Measurements from ENCODE around the gene IL12RB1. TPM values are rescaled to one million over a fixed set of nuclear protein-coding genes. Genes with fewer than 3 reads are reported as not detected.
"Not testable (repeated sequence)": the region's sequence is repeated elsewhere in the genome, so short reads cannot be mapped to it uniquely, and the experiment has no call there.

IL12RB1 gene
- polyA plus RNA-seq, 3 donors = 0.31 to 1.2 (median 1.00) TPM

GRCh38 chr19:18060472-18060871 is 26.3 kb downstream of the IL12RB1 start:
- 77 to 89% (median 81%) methylated on average over 6 of the region's 6 CpGs for WGBS, 3 donors
- H3K27ac ChIP-seq (ENCODE audit: low read depth, low read length) = no peak overlapping the region

GRCh38 chr19:18059902-18060301 is 26.8 kb downstream of the IL12RB1 start:
- 66 to 74% (median 73%) methylated on average over 5 of the region's 5 CpGs for WGBS, 3 donors
- H3K27ac ChIP-seq (ENCODE audit: low read depth, low read length) = no peak overlapping the region

GRCh38 chr19:18059297-18059696 is 27.4 kb downstream of the IL12RB1 start:
- 65 to 69% (median 67%) methylated on average over 8 of the region's 8 CpGs for WGBS, 3 donors
- H3K27ac ChIP-seq (ENCODE audit: low read depth, low read length) = no peak overlapping the region

GRCh38 chr19:18058208-18059009 is 28.3 kb downstream of the IL12RB1 start:
- H3K27ac ChIP-seq (ENCODE audit: low read depth, low read length) = no peak overlapping the region
- WGBS, 3 donors = 4 to 5% (median 5%) methylated on average over 30 to 34 of the region's 34 CpGs

- WGBS, 3 donors = 48 to 75% (median 53%) methylated on average over 6 of the region's 6 CpGs
- H3K27ac ChIP-seq (ENCODE audit: low read depth, low read length) = no peak overlapping the region
Observed at GRCh38 chr19:18057557-18057956, 29.2 kb downstream of the IL12RB1 start.

GRCh38 chr19:18055967-18056366 is 30.8 kb downstream of the IL12RB1 start:
- 84 to 90% (median 84%) methylated on average over 5 of the region's 5 CpGs for WGBS, 3 donors
- H3K27ac ChIP-seq (ENCODE audit: low read depth, low read length) = no peak overlapping the region

GRCh38 chr19:18053576-18054219 is 33.0 kb downstream of the IL12RB1 start:
- WGBS, 3 donors = 62 to 76% (median 65%) methylated on average over 9 of the region's 9 CpGs
- no peak overlapping the region for H3K27ac ChIP-seq (ENCODE audit: low read depth, low read length)

GRCh38 chr19:18051887-18052286 is 34.8 kb downstream of the IL12RB1 start:
- peak overlapping the region; percentile 6 for H3K27ac ChIP-seq (ENCODE audit: low read depth, low read length)
- 11 to 30% (median 19%) methylated on average over 29 to 31 of the region's 31 CpGs for WGBS, 3 donors

- no peak overlapping the region for H3K27ac ChIP-seq (ENCODE audit: low read depth, low read length)
- WGBS, 3 donors = 22 to 36% (median 33%) methylated on average over 10 of the region's 10 CpGs
Observed at GRCh38 chr19:18049385-18049784, 37.3 kb downstream of the IL12RB1 start.

GRCh38 chr19:18046059-18046718 is 40.5 kb downstream of the IL12RB1 start:
- 68 to 79% (median 75%) methylated on average over 14 of the region's 14 CpGs for WGBS, 3 donors

GRCh38 chr19:18045307-18046050 is 41.3 kb downstream of the IL12RB1 start:
- no peak overlapping the region for H3K27ac ChIP-seq (ENCODE audit: low read depth, low read length)
- 69 to 72% (median 70%) methylated on average over 7 of the region's 7 CpGs for WGBS, 3 donors

More at GRCh38 chr19:18046059-18046718, 40.5 kb downstream of the IL12RB1 start:
- H3K27ac ChIP-seq (ENCODE audit: low read depth, low read length) = no peak overlapping the region

- no peak overlapping the region for H3K27ac ChIP-seq (ENCODE audit: low read depth, low read length)
- WGBS, 3 donors = 4 to 13% (median 10%) methylated on average over 9 to 12 of the region's 12 CpGs
Observed at GRCh38 chr19:18044825-18045304, 41.9 kb downstream of the IL12RB1 start.

- WGBS, 3 donors = 88 to 96% (median 92%) methylated on average over 3 of the region's 3 CpGs
- no peak overlapping the region for H3K27ac ChIP-seq (ENCODE audit: low read depth, low read length)
Observed at GRCh38 chr19:18043676-18044075, 43.1 kb downstream of the IL12RB1 start.

- WGBS, 3 donors = 87 to 100% (median 96%) methylated on average over 2 of the region's 2 CpGs
- H3K27ac ChIP-seq (ENCODE audit: low read depth, low read length) = no peak overlapping the region
Observed at GRCh38 chr19:18041054-18041453, 45.7 kb downstream of the IL12RB1 start.

- WGBS, 3 donors = 60 to 71% (median 67%) methylated on average over 2 of the region's 2 CpGs
Observed at GRCh38 chr19:18032102-18032501, 54.6 kb downstream of the IL12RB1 start.

GRCh38 chr19:18031401-18031800 is 55.3 kb downstream of the IL12RB1 start:
- H3K27ac ChIP-seq (ENCODE audit: low read depth, low read length) = not testable (repeated sequence)
- WGBS, 3 donors = 58 to 80% (median 61%) methylated on average over 5 of the region's 5 CpGs

More at GRCh38 chr19:18032102-18032501, 54.6 kb downstream of the IL12RB1 start:
- not testable (repeated sequence) for H3K27ac ChIP-seq (ENCODE audit: low read depth, low read length)

- H3K27ac ChIP-seq (ENCODE audit: low read depth, low read length) = no peak overlapping the region
- 25 to 68% (median 64%) methylated on average over 8 of the region's 8 CpGs for WGBS, 3 donors
Observed at GRCh38 chr19:18029617-18030338, 57.0 kb downstream of the IL12RB1 start.

- no peak overlapping the region for H3K27ac ChIP-seq (ENCODE audit: low read depth, low read length)
- WGBS, 3 donors = 82 to 93% (median 90%) methylated on average over 4 of the region's 4 CpGs
Observed at GRCh38 chr19:18027151-18027550, 59.6 kb downstream of the IL12RB1 start.

Data from adipose tissue (tissue), 3 donors.